Activated naive CD8-positive, alpha-beta T cell treated with anti-CD3 and anti-CD28 coated beads, Interleukin-2, amount 10 ng/mL, durations not matched to agents 7 days and 5 days (primary cell): Measurements from ENCODE around the gene HYAL3. TPM values are rescaled to one million over a fixed set of nuclear protein-coding genes. Genes with fewer than 3 reads are reported as not detected.

Experiments
- ATAC-seq: fragments of 150-1000 bp; cut with Tn5 transposase; one replicate; pipeline ENCODE4 v1.10.0; 2021; ENCODE audit warnings: low read depth, moderate library complexity
- POLR2A ChIA-PET: fragments of 350-600 bp; sonication (Branson Sonifier 250); formaldehyde crosslinking; loops from one replicate; lab custom pipeline; 2021; ENCODE audit warnings: antibody characterized with exemption; lab: Charles Lee
- DNase-seq: peaks from one replicate; pipeline ENCODE4 v3.0.0; 2021
- H3K27ac Mint-ChIP-seq: one replicate; pipeline ENCODE4 v1.8.0; 2022; ENCODE audit warnings: mild to moderate bottlenecking, mixed read lengths
- H3K27me3 Mint-ChIP-seq: one replicate; pipeline ENCODE4 v1.8.0; 2022; ENCODE audit warnings: mild to moderate bottlenecking, moderate library complexity, mixed read lengths
- H3K36me3 Mint-ChIP-seq: one replicate; pipeline ENCODE4 v1.8.0; 2021; ENCODE audit warnings: mild to moderate bottlenecking, mixed read lengths
- H3K4me1 Mint-ChIP-seq: one replicate; pipeline ENCODE4 v1.8.0; 2021; ENCODE audit warnings: mixed read lengths
- H3K4me3 Mint-ChIP-seq: one replicate; pipeline ENCODE4 v1.8.0; 2022; ENCODE audit warnings: mild to moderate bottlenecking, moderate library complexity, mixed read lengths
- H3K9me3 Mint-ChIP-seq: one replicate; pipeline ENCODE4 v1.8.0; 2021; ENCODE audit warnings: mixed read lengths
- total RNA-seq, 2 experiments: library from RNA; stranded (reverse); gene quantifications; one replicate each; pipeline ENCODE4 v1.2.3, GENCODE V29; 2021

HYAL3 gene, protein sequence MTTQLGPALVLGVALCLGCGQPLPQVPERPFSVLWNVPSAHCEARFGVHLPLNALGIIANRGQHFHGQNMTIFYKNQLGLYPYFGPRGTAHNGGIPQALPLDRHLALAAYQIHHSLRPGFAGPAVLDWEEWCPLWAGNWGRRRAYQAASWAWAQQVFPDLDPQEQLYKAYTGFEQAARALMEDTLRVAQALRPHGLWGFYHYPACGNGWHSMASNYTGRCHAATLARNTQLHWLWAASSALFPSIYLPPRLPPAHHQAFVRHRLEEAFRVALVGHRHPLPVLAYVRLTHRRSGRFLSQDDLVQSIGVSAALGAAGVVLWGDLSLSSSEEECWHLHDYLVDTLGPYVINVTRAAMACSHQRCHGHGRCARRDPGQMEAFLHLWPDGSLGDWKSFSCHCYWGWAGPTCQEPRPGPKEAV
- total RNA-seq = 1 to 10 TPM; 5.9 to 7.0 TPM

DNA sequence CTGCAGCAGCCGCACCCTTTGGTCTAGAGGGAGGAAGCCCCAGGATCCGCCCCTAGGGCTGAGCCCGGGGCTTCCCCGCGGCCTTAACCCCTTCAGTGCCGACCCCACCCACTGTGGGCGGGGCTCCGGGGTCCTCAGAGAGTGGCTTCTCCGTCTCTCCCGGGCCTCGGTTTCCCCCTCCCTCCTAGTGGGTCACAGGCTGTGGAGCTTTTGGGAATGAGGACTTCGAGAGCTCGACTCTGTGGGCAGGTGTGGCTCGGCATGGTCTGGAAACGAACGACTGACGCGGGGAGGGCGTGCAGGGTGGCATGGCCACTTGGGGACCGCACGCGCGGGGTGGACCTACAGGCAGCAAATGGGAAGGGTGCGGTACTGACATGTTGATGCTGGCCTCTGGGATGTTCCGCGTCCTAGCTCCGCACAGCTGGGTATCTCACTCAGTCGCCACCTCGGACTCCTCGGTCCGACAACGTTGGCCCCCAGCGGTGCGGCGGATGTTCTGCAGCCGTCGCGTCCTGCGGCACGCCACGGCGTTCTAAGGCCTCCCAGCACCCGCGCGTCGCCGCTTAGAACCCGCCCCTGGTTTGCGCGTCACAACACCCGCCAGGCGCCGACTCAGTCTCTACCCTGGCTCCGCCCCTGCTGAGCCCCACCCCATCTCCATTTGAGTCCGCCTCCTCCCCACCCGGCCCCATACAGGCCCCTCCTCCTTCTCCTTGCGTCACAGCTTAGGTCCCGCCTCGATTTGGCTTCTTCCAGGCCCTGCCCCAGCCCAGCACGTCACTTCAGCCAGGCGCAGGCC is at the start of gene HYAL3, which contains the start of gene NAA80:
TSS of gene HYAL3 (minus strand) at position 570 of the 802 bp plus-strand sequence. CDS start 3,803 bp downstream, outside the sequence.
TSS of gene NAA80 (minus strand) at position 570 of the 802 bp plus-strand sequence. CDS start 1,942 bp downstream, outside the sequence.
- Mint-ChIP-seq H3K27me3 (no peaks in the 10 kb centered on the region), H3K4me3 (peak within 1 kb of the TSS; percentile 96), H3K4me1 (peaks cover 18% of the 10 kb centered on the region), H3K27ac (peak within 1 kb of the TSS; percentile 98), H3K9me3 (no peaks in the 10 kb centered on the region), H3K36me3 (peaks cover 1% of the 10 kb centered on the region)
- POLR2A ChIA-PET = interaction anchor here (0.5 to 8.0 kb wide), 21 partner anchors 10 to 603 kb away, joined by 3 to 89 read pairs (median 5); partner anchors contain the start of genes C3orf18, CISH, CYB561D2 and GNAI2
- ATAC-seq = peak; percentile 84
- DNase-seq = peak; percentile 98

DNA sequence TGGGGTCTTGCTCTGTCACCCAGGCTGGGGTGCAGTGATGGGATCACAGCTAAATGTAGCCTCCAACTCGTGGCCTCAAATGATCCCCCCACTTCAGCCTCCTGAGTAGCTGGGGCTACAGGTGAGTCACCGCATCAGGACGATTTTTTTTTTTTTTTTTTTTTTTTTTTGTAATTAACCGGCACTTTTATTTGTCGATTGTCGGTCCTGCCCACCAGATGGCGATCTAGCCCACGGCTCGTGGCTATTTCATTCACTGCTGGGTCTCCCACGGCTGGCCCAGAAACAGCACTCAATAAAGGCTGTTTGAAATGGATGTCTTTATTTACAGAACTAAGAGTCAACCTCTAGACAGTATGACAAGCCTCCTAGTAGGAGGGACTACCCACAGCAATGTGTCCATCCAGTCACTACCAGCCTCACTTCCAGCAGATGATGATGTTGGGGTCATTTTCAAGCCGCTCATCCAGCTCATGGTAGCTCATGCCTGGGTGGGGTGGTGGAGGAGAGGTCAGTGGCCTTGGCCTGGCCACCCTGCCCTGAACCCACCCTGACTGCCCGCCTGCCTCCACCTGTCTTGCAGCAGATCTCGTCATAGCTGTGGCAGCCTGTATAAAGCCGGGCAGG is 48.1 kb upstream of the HYAL3 start:
- H3K27ac Mint-ChIP-seq = peak overlapping the region; percentile 42
- peak overlapping the region; percentile 16 for H3K4me3 Mint-ChIP-seq
- H3K27me3 Mint-ChIP-seq = no peaks in the 10 kb centered on the region
- no peaks in the 10 kb centered on the region for H3K9me3 Mint-ChIP-seq
- H3K4me1 Mint-ChIP-seq = peaks cover 49% of the 10 kb centered on the region
- ATAC-seq (peak; percentile 5), DNase-seq (peak; percentile 77)
- POLR2A ChIA-PET = interaction anchor here (0.5 to 5.6 kb wide), 5 partner anchors 10 to 1153 kb away, joined by 3 to 110 read pairs (median 5); partner anchors contain the start of genes CISH, DCAF1 and TUSC2
- peaks cover 10% of the 10 kb centered on the region for H3K36me3 Mint-ChIP-seq

DNA sequence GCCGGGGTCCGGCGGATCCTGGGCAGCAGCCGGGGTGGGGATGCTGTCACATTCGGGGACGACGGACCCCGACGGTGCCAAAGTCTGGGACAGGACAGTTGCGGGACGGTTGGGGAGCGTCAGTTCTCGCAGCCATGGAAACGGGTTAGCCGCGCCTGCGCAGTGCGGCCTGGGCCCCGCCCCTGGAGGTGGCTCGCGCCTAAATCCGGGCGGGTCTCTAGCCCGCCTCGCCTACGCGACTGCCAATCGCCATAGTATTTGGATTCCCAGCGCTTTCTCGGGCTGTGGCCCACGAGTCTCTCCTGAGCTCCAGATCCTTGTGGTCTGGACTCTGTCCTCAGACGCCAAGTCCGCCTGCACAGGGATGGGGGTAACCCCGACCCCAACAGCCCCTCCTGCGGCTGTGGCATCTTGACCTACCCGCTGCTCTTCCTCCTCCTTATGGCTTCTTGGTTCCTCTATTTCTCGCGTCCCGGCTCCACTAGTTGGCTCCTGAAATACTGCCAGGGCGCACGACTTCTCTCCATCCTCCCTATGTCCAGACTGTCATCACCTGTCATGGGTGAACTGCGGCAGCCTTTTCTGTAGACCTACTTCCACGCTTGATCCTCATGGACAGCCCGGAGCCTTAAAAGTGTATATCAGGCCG is 46.5 kb upstream of the HYAL3 start, which contains the start of gene ZMYND10:
TSS of gene ZMYND10 (minus strand) at position 147 of the 649 bp plus-strand sequence. CDS start 153 bp downstream, outside the sequence.
- POLR2A ChIA-PET = interaction anchor here (0.5 to 1.4 kb wide), 5 partner anchors 9 to 266 kb away, joined by 3 to 5 read pairs (median 3); partner anchors contain the start of genes CISH, HEMK1 and TUSC2
- Mint-ChIP-seq H3K9me3 (no peaks in the 10 kb centered on the region), H3K27ac (peak within 1 kb of the TSS; percentile 79), H3K4me1 (peaks cover 47% of the 10 kb centered on the region), H3K4me3 (peak within 1 kb of the TSS; percentile 84), H3K36me3 (peaks cover 10% of the 10 kb centered on the region), H3K27me3 (no peaks in the 10 kb centered on the region)
- DNase-seq = peak; percentile 90
- peak; percentile 10 for ATAC-seq

DNA sequence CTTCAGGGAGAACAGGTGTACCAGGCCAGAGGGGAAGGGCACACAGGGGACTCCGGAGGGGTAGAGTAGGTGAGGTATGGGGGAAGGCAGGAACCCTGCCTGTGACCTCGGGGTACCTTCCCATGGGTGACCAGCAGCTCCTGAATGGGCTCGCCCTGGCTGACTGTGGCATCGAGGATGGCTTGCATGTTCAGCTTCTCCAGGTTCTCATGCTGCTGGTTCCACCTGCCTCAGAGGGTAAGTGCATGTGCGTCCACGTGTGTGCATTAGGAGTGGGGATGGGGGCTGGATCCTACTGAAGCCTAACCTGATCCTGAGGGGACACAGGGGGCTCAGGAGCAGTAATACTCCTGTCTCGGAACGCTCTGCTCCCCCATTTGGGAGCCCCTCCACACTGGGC is 45.8 kb upstream of the HYAL3 start:
- H3K4me3 Mint-ChIP-seq = peak overlapping the region; percentile 84
- no peaks in the 10 kb centered on the region for H3K9me3 Mint-ChIP-seq
- DNase-seq (no peak), ATAC-seq (no peak)
- no peaks in the 10 kb centered on the region for H3K27me3 Mint-ChIP-seq
- peaks cover 12% of the 10 kb centered on the region for H3K36me3 Mint-ChIP-seq
- peak overlapping the region; percentile 65 for H3K27ac Mint-ChIP-seq
- peaks cover 41% of the 10 kb centered on the region for H3K4me1 Mint-ChIP-seq
- POLR2A ChIA-PET = interaction anchor here (0.5 to 2.1 kb wide), 6 partner anchors 9 to 267 kb away, joined by 3 to 7 read pairs (median 4); partner anchors contain the start of genes CISH, HEMK1 and TUSC2

DNA sequence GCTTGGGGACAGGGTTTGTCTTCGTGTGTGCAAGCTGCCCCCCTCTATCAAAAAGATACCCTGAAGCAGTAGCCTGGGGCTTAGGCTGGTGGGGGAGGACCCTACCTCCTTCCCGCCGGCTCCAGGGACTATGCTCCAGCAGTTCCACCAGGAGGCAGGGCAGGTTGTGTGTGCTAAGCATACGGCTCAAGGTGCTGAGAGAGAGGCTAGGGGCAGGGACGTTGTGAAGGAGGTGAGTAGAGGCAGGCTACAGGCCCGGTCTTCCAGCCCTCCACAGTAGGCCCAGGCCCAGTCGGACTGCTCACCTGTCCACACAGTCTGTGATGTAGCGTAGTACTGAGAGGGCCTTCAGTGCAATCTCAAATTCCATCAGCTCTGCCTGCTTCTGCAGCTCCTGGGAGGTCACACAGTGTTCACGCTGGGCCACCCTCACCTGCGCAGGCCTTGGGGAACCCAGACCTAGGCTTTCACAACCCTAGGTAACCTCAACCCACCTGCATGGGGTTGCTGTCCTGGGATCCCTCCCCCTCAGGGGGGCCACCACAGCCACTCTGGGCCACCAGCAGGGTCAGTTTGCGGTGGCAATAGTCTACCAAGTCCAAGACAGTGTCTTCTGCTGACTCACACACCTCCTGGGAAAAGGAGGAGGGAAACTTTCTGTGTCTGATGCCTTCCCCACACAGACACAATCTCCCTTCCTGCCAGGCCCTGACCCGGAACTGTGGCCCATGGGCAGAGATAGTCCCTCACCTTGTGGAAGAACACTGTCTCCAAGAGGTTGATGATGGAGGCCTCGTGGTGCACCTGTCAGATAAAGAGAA is 43.8 kb upstream of the HYAL3 start:
- no peaks in the 10 kb centered on the region for H3K9me3 Mint-ChIP-seq
- POLR2A ChIA-PET = interaction anchor here (1.4 to 10.5 kb wide), 5 partner anchors 9 to 266 kb away, joined by 4 to 439 read pairs (median 82); partner anchors contain the start of genes C3orf18, CISH, CYB561D2 and HEMK1
- H3K36me3 Mint-ChIP-seq = peaks cover 24% of the 10 kb centered on the region
- DNase-seq (no peak), ATAC-seq (no peak)
- peak overlapping the region; percentile 99 for H3K27ac Mint-ChIP-seq
- no peak overlapping the region for H3K4me3 Mint-ChIP-seq
- no peaks in the 10 kb centered on the region for H3K27me3 Mint-ChIP-seq
- peaks cover 35% of the 10 kb centered on the region for H3K4me1 Mint-ChIP-seq

DNA sequence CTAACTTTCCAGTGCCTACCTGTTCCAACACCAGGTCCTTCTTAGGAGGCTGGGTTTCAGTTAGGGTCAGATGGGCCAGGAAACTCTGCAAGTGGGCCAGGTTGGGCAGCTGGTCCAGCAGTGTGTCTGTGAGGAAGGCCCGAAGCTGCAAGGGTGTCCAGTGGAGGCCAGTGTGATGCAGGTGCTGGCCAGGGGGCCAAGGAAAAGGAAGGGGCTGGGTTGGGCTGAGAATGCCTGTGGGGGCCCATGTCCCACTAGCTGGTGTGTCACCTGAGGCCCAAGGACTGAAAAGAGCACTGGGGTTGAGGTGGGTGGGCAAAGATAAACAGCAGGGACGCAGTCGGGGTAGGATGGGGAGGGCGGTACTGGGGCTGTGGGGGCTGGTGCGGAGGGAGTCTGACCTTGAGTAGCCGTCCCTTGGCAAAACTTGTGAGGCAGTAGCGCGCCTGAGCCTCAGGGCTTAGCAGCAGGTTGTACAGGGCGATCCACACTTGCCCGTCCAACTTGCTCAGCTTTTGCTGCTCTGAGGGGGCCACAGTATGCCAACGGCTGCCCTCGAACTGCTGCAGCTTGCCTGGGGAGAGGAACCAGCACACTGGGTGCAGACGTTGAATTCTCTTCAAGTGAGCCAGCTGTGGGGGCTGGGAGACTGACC is 42.9 kb upstream of the HYAL3 start:
- POLR2A ChIA-PET = interaction anchor here (1.4 to 10.5 kb wide), 8 partner anchors 10 to 267 kb away, joined by 3 to 439 read pairs (median 46); partner anchors contain the start of genes C3orf18, CISH, CYB561D2 and HEMK1
- Mint-ChIP-seq H3K4me3 (peak overlapping the region; percentile 99), H3K4me1 (peaks cover 29% of the 10 kb centered on the region), H3K9me3 (no peaks in the 10 kb centered on the region), H3K27ac (peak overlapping the region; percentile 99), H3K36me3 (peaks cover 27% of the 10 kb centered on the region), H3K27me3 (no peaks in the 10 kb centered on the region)
- ATAC-seq (no peak), DNase-seq (no peak)

DNA sequence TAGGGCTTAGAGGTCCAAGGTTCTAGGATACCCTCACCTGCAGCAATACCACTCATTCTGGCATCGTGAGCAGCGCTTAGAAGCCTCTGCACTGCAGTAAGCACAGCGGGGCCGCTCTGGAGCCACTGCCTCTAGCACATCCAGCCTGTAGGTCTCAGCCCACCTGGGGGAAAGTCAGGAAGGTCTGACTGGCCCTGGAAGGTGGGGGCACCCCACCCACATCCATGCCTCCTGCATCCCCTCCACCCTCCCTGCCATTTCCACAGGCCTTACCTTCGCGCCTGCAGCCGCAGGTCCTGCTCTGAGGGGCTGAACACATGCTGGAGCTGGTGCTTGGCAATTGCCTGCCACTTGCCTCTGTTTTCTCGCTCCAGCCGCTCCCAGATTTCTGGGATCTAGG is 42.3 kb upstream of the HYAL3 start:
- Mint-ChIP-seq H3K4me3 (peak overlapping the region; percentile 99), H3K27ac (peak overlapping the region; percentile 99), H3K27me3 (no peaks in the 10 kb centered on the region), H3K36me3 (peaks cover 29% of the 10 kb centered on the region), H3K4me1 (peaks cover 29% of the 10 kb centered on the region), H3K9me3 (no peaks in the 10 kb centered on the region)
- POLR2A ChIA-PET = interaction anchor here (0.8 to 10.5 kb wide), 15 partner anchors 11 to 268 kb away, joined by 3 to 439 read pairs (median 6); partner anchors contain the start of genes C3orf18, CISH, CYB561D2 and HEMK1
- DNase-seq (peak; percentile 69), ATAC-seq (no peak)

DNA sequence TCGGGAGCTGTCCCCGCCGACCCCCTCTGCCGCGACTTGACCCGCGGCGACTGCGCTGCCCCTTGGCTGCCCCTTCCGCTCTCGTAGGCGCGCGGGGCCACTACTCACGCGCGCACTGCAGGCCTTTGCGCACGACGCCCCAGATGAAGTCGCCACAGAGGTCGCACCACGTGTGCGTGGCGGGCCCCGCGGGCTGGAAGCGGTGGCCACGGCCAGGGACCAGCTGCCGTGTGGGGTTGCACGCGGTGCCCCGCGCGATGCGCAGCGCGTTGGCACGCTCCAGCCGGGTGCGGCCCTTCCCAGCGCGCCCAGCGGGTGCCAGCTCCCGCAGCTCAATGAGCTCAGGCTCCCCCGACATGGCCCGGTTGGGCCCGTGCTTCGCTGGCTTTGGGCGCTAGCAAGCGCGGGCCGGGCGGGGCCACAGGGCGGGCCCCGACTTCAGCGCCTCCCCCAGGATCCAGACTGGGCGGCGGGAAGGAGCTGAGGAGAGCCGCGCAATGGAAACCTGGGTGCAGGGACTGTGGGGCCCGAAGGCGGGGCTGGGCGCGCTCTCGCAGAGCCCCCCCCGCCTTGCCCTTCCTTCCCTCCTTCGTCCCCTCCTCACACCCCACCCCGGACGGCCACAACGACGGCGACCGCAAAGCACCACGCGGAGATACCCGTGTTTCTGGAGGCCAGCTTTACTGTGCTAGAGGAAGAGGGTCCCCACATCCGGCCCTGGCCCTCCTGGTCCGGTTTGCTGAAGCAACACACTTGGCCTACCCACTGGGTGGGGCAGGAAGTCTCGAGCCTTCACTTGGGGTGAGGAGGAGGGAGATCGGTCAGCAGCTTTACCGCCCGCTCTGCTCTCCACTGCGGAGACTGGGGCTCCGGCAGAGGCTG is 41.5 kb upstream of the HYAL3 start, which contains the start of gene RASSF1:
TSS of gene RASSF1 (minus strand) at position 389 of the 882 bp plus-strand sequence. CDS start at position 358, 31 bp downstream.
- H3K27me3 Mint-ChIP-seq = no peaks in the 10 kb centered on the region
- H3K4me1 Mint-ChIP-seq = peaks cover 30% of the 10 kb centered on the region
- peak; percentile 92 for DNase-seq
- ATAC-seq = peak; percentile 57
- H3K9me3 Mint-ChIP-seq = no peaks in the 10 kb centered on the region
- peaks cover 37% of the 10 kb centered on the region for H3K36me3 Mint-ChIP-seq
- POLR2A ChIA-PET = interaction anchor here (0.7 to 10.5 kb wide), 24 partner anchors 11 to 1045 kb away, joined by 3 to 439 read pairs (median 4); partner anchors contain the start of genes C3orf18, CISH, CYB561D2 and HEMK1
- peak within 1 kb of the TSS; percentile 99 for H3K4me3 Mint-ChIP-seq
- H3K27ac Mint-ChIP-seq = peak within 1 kb of the TSS; percentile 99

DNA sequence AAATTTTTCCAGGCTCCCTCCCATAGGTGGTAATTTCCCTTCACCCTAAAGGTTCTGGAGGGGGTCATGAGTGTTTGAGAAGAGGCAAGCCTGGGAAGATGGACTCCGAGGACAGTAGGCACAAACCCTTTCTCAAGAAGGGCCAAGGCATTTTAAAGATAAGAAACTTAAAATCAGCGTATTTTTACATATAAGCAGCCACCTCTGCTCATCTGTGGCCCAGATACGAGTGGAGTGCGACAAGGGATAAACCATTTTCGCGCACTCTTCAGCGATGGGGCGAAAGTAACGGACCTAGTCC is 40.9 kb upstream of the HYAL3 start:
- POLR2A ChIA-PET = interaction anchor here (0.8 to 10.5 kb wide), 17 partner anchors 11 to 1045 kb away, joined by 3 to 439 read pairs (median 5); partner anchors contain the start of genes C3orf18, CISH, CYB561D2 and HEMK1
- H3K27me3 Mint-ChIP-seq = no peaks in the 10 kb centered on the region
- DNase-seq (no peak), ATAC-seq (no peak)
- peaks cover 43% of the 10 kb centered on the region for H3K36me3 Mint-ChIP-seq
- H3K4me1 Mint-ChIP-seq = peaks cover 32% of the 10 kb centered on the region
- H3K27ac Mint-ChIP-seq = peak overlapping the region; percentile 99
- H3K4me3 Mint-ChIP-seq = peak overlapping the region; percentile 99
- H3K9me3 Mint-ChIP-seq = no peaks in the 10 kb centered on the region
